GM12878 (cell line): ENCODE data around the gene SSNA1. TPM values are rescaled to one million over a fixed set of nuclear protein-coding genes. Genes with fewer than 3 reads are reported as not detected.

Experiments used
- CHD1 ChIP-seq: IDR thresholded peaks from 2 replicates; pipeline ENCODE4 v1.6.1; 2012; ENCODE audit warnings: low read depth, low read length, improper control_type of control experiment
- CUX1 ChIP-seq: IDR thresholded peaks from 2 replicates; pipeline ENCODE4 v1.6.1; 2012; ENCODE audit warnings: improper control_type of control experiment, low read depth, low read length; ENCODE audit not compliant: insufficient replicate concordance
- EGR1 ChIP-seq, 2 experiments: IDR thresholded peaks; 1 replicate in 1 of 2; 2 replicates in 1 of 2; pipeline ENCODE4 v1.6.1; 2011 to 2012; ENCODE audit warnings: low read depth in 2 of 2, low read length in 2 of 2, borderline replicate concordance in 1 of 2, mild to moderate bottlenecking in 1 of 2, moderate library complexity in 1 of 2
- EZH2 ChIP-seq: IDR thresholded peaks from 2 replicates; pipeline ENCODE4 v1.6.1; 2012; ENCODE audit warnings: low read depth, mild to moderate bottlenecking, control low read depth, inconsistent platforms, low read length, borderline replicate concordance; ENCODE audit not compliant: control insufficient read depth
- NR2C2 ChIP-seq: IDR thresholded peaks from 2 replicates; pipeline ENCODE4 v1.6.1; 2011; ENCODE audit warnings: borderline replicate concordance, low read depth; ENCODE audit not compliant: control insufficient read depth, insufficient read length
- NR2F1 ChIP-seq: fragments of 450-650 bp; conservative IDR thresholded peaks from 2 replicates; pipeline ENCODE4 v1.6.1; 2017; ENCODE audit warnings: mild to moderate bottlenecking
- PBX3 ChIP-seq: IDR thresholded peaks from 2 replicates; pipeline ENCODE4 v1.6.1; 2011; ENCODE audit warnings: mild to moderate bottlenecking, low read depth, low read length, moderate library complexity; ENCODE audit not compliant: insufficient replicate concordance
- RB1 ChIP-seq: fragments of 450-650 bp; formaldehyde crosslinking; IDR thresholded peaks from 2 replicates; pipeline ENCODE4 v1.6.1; 2017; ENCODE audit warnings: mild to moderate bottlenecking, borderline replicate concordance
- RELB ChIP-seq: fragments of 450-650 bp; IDR thresholded peaks from 2 replicates; pipeline ENCODE4 v1.6.1; 2017; ENCODE audit warnings: low read depth, mild to moderate bottlenecking, moderate library complexity
- ZNF24 ChIP-seq: fragments of 450-650 bp; IDR thresholded peaks from 2 replicates; pipeline ENCODE4 v1.6.1; 2017; ENCODE audit warnings: antibody characterized with exemption, mild to moderate bottlenecking
- ZNF384 ChIP-seq: IDR thresholded peaks from 2 replicates; pipeline ENCODE4 v1.6.1; 2012; ENCODE audit warnings: low read depth, mild to moderate bottlenecking, low read length, improper control_type of control experiment, borderline replicate concordance
- ZNF592 ChIP-seq: fragments of 450-650 bp; IDR thresholded peaks from 2 replicates; pipeline ENCODE4 v1.6.1; 2017; ENCODE audit warnings: mild to moderate bottlenecking, moderate library complexity
- polyA plus RNA-seq, 11 experiments: library from polyadenylated mRNA; depleted of rRNA in 4 of 11; unstranded in 6 of 11; stranded (reverse) in 5 of 11; fragments of >200 nt; fragmentation: Nextera tagmentation in 4 of 11; fragmentation: Illumina TruSeq in 1 of 11; extraction: Ambion mirVana in 4 of 11; extraction: Trizol in 1 of 11; gene quantifications; 1 replicate in 1 of 11; 2 replicates in 10 of 11; pipeline versions ENCODE4 v1.2.1 to v1.2.3, GENCODE V29; 2011 to 2016; ENCODE audit warnings: inconsistent platforms in 2 of 11, missing spikeins in 2 of 11, low read depth in 1 of 11
- total RNA-seq, 4 experiments: library from RNA; depleted of rRNA in 3 of 4; stranded (reverse); fragments of >200 nt in 3 of 4; fragmentation: Illumina TruSeq in 1 of 4; extraction: Trizol in 1 of 4; gene quantifications; 2 replicates each; pipeline versions ENCODE4 v1.2.1 to v1.2.3, GENCODE V29; 2013 to 2021

SSNA1 gene
- total and polyA plus RNA-seq, 10 of the 15 experiments (the other 5 are each of a cell fraction or from before 2014, with no cell fraction given): 0.63 to 139 (median 78.0) TPM

GRCh38 chr9:137188490-137189296, at the start of gene SSNA1, which contains the start of gene ANAPC2 (continued):
- TF ChIP-seq CUX1 (no peak), ZNF384 (0 out of 2 replicates have a peak, but pooled peaks have one; percentile 26), EGR1 (IDR thresholded peaks at IDR 0.05; ENCODE audit: borderline replicate concordance in 1 of 2, low read depth in 2 of 2, low read length in 2 of 2) (peak in 1 of 2 experiments; percentile 10; a peak in 1 of 3 replicates), ZNF592 (peak; percentile 72), PBX3 (no peak), CHD1 (0 out of 2 replicates have a peak, but pooled peaks have one; percentile 22), NR2C2 (no peak), RELB (peak; percentile 99), RB1 (peak; percentile 81; the same call in 1 of the 2 replicates), ZNF24 (0 out of 2 replicates have a peak, but pooled peaks have one; percentile 47), NR2F1 (peak; percentile 92), EZH2 (no peak)
